CD14-positive monocyte (primary cell): ENCODE results near the gene QSOX1. TPM values are rescaled to one million over a fixed set of nuclear protein-coding genes. Genes with fewer than 3 reads are reported as not detected.

Experiments
- DNase-seq, 3 donors: peaks; one replicate each; pipeline ENCODE4 v3.0.0-alpha.2; 2011 to 2022
- H2AFZ ChIP-seq: 2 replicates; pipeline ENCODE4 v1.6.0; 2012; ENCODE audit warnings: mild to moderate bottlenecking, low read depth, low read length, inconsistent platforms; ENCODE audit not compliant: insufficient read depth, poor library complexity, severe bottlenecking
- H3K27ac ChIP-seq, 2 donors: 1 replicate in 1 of 2; 2 replicates in 1 of 2; pipeline ENCODE4 v1.5.1; 2012 to 2013; ENCODE audit warnings: low read length in 2 of 2, control low read depth in 1 of 2, inconsistent platforms in 1 of 2, low read depth in 1 of 2, mild to moderate bottlenecking in 1 of 2
- H3K27me3 ChIP-seq, 2 donors: one replicate each; pipeline versions ENCODE4 v1.6.0 to v1.6.1; 2011 to 2013; ENCODE audit warnings: low read length in 2 of 2; ENCODE audit not compliant: control insufficient read depth in 2 of 2, insufficient read depth in 2 of 2
- H3K36me3 ChIP-seq, 2 donors: replicated peaks in 1 of 2; 1 replicate in 1 of 2; 2 replicates in 1 of 2; pipeline versions ENCODE4 v1.5.1 to v1.6.1; 2012 to 2013; ENCODE audit warnings: low read length in 2 of 2, control low read depth in 1 of 2, inconsistent platforms in 1 of 2, mild to moderate bottlenecking in 1 of 2; ENCODE audit not compliant: insufficient read depth in 2 of 2, control insufficient read depth in 1 of 2
- H3K4me1 ChIP-seq, 2 donors: 1 replicate in 1 of 2; 2 replicates in 1 of 2; pipeline versions ENCODE4 v1.5.1 to v1.6.1; 2012 to 2013; ENCODE audit warnings: low read length in 2 of 2, control low read depth in 1 of 2, inconsistent platforms in 1 of 2, mild to moderate bottlenecking in 1 of 2, moderate library complexity in 1 of 2; ENCODE audit not compliant: insufficient read depth in 2 of 2, control insufficient read depth in 1 of 2
- H3K4me2 ChIP-seq: replicated peaks from 2 replicates; pipeline ENCODE3; 2012; ENCODE audit warnings: low read length, moderate library complexity, mild to moderate bottlenecking; ENCODE audit not compliant: poor library complexity, severe bottlenecking; ENCODE audit errors: extremely low read depth
- H3K4me3 ChIP-seq, 3 experiments: fragments of 200-600 bp in 1 of 3; sonication (generic) in 1 of 3; replicated peaks in 1 of 3; 1 replicate in 2 of 3; 2 replicates in 1 of 3; pipeline ENCODE4 v1.5.1; 2011 to 2013; ENCODE audit warnings: low read length in 3 of 3, mild to moderate bottlenecking in 3 of 3, control low read depth in 2 of 3, low read depth in 2 of 3, inconsistent platforms in 1 of 3, moderate library complexity in 1 of 3
- H3K79me2 ChIP-seq: 2 replicates; pipeline ENCODE4 v1.6.0; 2012; ENCODE audit warnings: mild to moderate bottlenecking, control low read depth, inconsistent platforms, low read length, moderate library complexity; ENCODE audit not compliant: insufficient read depth
- H3K9ac ChIP-seq: 2 replicates; pipeline ENCODE4 v1.6.0; 2017; ENCODE audit warnings: low read length, mild to moderate bottlenecking; ENCODE audit not compliant: insufficient read depth, poor library complexity, severe bottlenecking
- H3K9me3 ChIP-seq, 2 donors: replicated peaks in 1 of 2; 1 replicate in 1 of 2; 2 replicates in 1 of 2; pipeline versions ENCODE4 v1.5.1 to v1.6.1; 2012 to 2013; ENCODE audit warnings: low read length in 2 of 2, control low read depth in 1 of 2; ENCODE audit not compliant: control insufficient read depth in 1 of 2, insufficient read depth in 1 of 2
- H4K20me1 ChIP-seq: 2 replicates; pipeline ENCODE4 v1.6.0; 2012; ENCODE audit warnings: mild to moderate bottlenecking, low read length, control low read depth, moderate library complexity; ENCODE audit not compliant: insufficient read depth
- H3K27ac Mint-ChIP-seq, 7 donors: one replicate each; pipeline ENCODE4 v1.8.0; 2020; ENCODE audit warnings: mild to moderate bottlenecking in 7 of 7, mixed read lengths in 7 of 7, moderate library complexity in 6 of 7, inconsistent platforms in 2 of 7
- H3K27me3 Mint-ChIP-seq, 3 donors: one replicate each; pipeline ENCODE4 v1.8.0; 2021 to 2022; ENCODE audit warnings: low read depth in 3 of 3, mild to moderate bottlenecking in 3 of 3, mixed read lengths in 3 of 3, moderate library complexity in 3 of 3, inconsistent platforms in 1 of 3
- H3K36me3 Mint-ChIP-seq, 2 donors: one replicate each; pipeline ENCODE4 v1.8.0; 2020; ENCODE audit warnings: mixed read lengths in 2 of 2, inconsistent platforms in 1 of 2, mild to moderate bottlenecking in 1 of 2
- H3K4me1 Mint-ChIP-seq: one replicate; pipeline ENCODE4 v1.8.0; 2020; ENCODE audit warnings: mild to moderate bottlenecking, mixed read lengths
- H3K4me3 Mint-ChIP-seq, 2 donors: one replicate each; pipeline ENCODE4 v1.8.0; 2020; ENCODE audit warnings: mild to moderate bottlenecking in 2 of 2, mixed read lengths in 2 of 2, moderate library complexity in 1 of 2
- H3K9me3 Mint-ChIP-seq, 7 donors: one replicate each; pipeline ENCODE4 v1.8.0; 2020 to 2022; ENCODE audit warnings: mixed read lengths in 7 of 7, mild to moderate bottlenecking in 6 of 7, moderate library complexity in 6 of 7, inconsistent platforms in 2 of 7
- WGBS: methylation state at CpG from one replicate; pipeline ENCODE4 v1.1.5; 2013; ENCODE audit warnings: missing lambda C conversion rate; ENCODE audit not compliant: insufficient coverage; 5-methylcytosine and 5-hydroxymethylcytosine counted together
- intact Hi-C, 2 donors: fragments of 100-400 bp; cut with micrococcal nuclease; formaldehyde crosslinking; loops; one replicate each; pipeline versions ENCODE4 v1.15.0 to v1.15.1; 2023
- polyA plus RNA-seq, 3 donors: library from polyadenylated mRNA; depleted of rRNA in 1 of 3; unstranded in 2 of 3; stranded (reverse) in 1 of 3; fragments of 300-500 nt in 2 of 3; fragments of >200 nt in 1 of 3; fragmentation: Illumina TruSeq in 2 of 3; gene quantifications; 1 replicate in 2 of 3; 2 replicates in 1 of 3; pipeline ENCODE4 v1.2.3, GENCODE V29; 2012 to 2021
- TF ChIP-seq, protein P1 (sequence below): fragments of 200-600 bp; IDR thresholded peaks from one replicate; pipeline ENCODE4 v1.8.0; 2022; ENCODE audit warnings: antibody characterized with exemption, mild to moderate bottlenecking

Gene QSOX1
- polyA plus RNA-seq, 3 donors, result 34.5 to 86.5 (median 35.8) TPM

DNA sequence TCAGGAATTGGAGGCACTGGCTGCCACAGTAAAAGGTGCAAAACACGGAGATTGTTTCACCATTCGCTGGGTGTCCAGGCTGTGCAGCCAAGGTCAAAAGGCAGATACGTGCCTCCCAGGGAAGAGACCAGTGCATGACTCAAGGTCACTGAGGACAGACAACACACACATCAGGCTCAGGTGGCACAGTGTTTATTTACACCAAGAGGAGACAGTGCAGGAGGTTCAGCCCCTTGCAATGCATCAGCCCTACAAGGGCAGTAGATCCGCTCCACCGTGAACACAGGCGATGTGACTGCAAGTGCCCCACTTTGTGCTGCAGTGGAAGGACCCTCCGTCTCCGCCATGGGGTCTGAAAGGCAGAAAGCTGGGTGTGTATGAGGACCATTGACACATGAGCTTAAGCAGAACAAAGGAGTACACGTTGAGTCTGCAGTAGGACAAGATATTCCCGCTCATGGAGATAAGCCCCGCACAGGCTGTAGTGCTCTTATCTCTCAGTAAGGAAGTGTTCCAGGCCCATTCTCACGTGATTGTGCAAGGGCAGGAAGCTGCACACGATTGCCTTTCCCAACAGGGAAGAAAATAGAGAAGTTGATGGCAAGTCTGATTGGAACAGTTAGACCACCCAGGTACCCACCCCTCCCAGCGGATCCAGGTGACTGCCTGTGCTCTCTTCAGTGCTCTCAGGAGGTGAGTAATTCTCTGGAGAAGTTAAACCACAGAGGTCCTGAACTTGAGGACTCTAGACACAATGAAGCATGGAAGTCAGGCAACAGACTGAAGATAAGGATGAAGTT lies 37.5 kb upstream of the QSOX1 start:
- H3K4me1 ChIP-seq, result peaks cover 32 to 33% of the 10 kb centered on the region in 2 donors
- Mint-ChIP-seq H3K27me3 (peaks cover 0 to 2% (median 1%) of the 10 kb centered on the region in 3 donors), H3K4me3 (peak overlapping the region; percentile 37 to 67), H3K4me1 (peaks cover 33% of the 10 kb centered on the region), H3K36me3 (peaks cover 17 to 24% of the 10 kb centered on the region in 2 donors), H3K9me3 (peaks cover 0 to 3% (median 0%) of the 10 kb centered on the region in 7 donors), H3K27ac (peak overlapping the region; percentile 28 to 87 (median 70))
- H3K4me3 ChIP-seq, result peak overlapping the region in 1 of 3 experiments; percentile 46
- H3K79me2 ChIP-seq, result no peaks in the 10 kb centered on the region
- H3K4me2 ChIP-seq, result peak overlapping the region; percentile 55
- H3K27ac ChIP-seq, result peak overlapping the region in 1 of 2 donors; percentile 36
- H2AFZ ChIP-seq, result peak overlapping the region; percentile 57
- no peak overlapping the region for H3K9ac ChIP-seq
- WGBS, result 64% methylated on average over 10 of the region's 14 CpGs
- TF ChIP-seq, protein P1, sequence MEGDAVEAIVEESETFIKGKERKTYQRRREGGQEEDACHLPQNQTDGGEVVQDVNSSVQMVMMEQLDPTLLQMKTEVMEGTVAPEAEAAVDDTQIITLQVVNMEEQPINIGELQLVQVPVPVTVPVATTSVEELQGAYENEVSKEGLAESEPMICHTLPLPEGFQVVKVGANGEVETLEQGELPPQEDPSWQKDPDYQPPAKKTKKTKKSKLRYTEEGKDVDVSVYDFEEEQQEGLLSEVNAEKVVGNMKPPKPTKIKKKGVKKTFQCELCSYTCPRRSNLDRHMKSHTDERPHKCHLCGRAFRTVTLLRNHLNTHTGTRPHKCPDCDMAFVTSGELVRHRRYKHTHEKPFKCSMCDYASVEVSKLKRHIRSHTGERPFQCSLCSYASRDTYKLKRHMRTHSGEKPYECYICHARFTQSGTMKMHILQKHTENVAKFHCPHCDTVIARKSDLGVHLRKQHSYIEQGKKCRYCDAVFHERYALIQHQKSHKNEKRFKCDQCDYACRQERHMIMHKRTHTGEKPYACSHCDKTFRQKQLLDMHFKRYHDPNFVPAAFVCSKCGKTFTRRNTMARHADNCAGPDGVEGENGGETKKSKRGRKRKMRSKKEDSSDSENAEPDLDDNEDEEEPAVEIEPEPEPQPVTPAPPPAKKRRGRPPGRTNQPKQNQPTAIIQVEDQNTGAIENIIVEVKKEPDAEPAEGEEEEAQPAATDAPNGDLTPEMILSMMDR, result no peak
- no peaks in the 10 kb centered on the region for H3K9me3 ChIP-seq
- intact Hi-C loops, result loop anchor here (5.0 kb wide), 2 partner anchors 35 to 55 kb away; partner anchors contain the start of gene QSOX1 (in 1 of the 2)
- no peaks in the 10 kb centered on the region for H3K27me3 ChIP-seq
- peak; percentile 35 to 72 (median 67) for DNase-seq
- no peaks in the 10 kb centered on the region for H4K20me1 ChIP-seq
- peaks cover 13 to 33% of the 10 kb centered on the region in 2 donors for H3K36me3 ChIP-seq

- peaks cover 8 to 27% of the 10 kb centered on the region in 2 donors for H3K36me3 ChIP-seq
- TF ChIP-seq, protein P1, result no peak
- intact Hi-C loops, result loop anchor here (5.0 kb wide), 2 partner anchors 35 to 55 kb away; partner anchors contain the start of gene QSOX1 (in 1 of the 2)
- H3K27ac Mint-ChIP-seq, result peak overlapping the region in 5 of 7 donors; percentile 27 to 87 (median 70)
- no CpG with 5 or more reads among the region's 2 CpGs for WGBS
- peaks cover 0 to 3% (median 0%) of the 10 kb centered on the region in 7 donors for H3K9me3 Mint-ChIP-seq
- peak overlapping the region; percentile 57 for H2AFZ ChIP-seq
- H3K9me3 ChIP-seq, result no peaks in the 10 kb centered on the region
- H3K4me1 Mint-ChIP-seq, result peaks cover 33% of the 10 kb centered on the region
- peak overlapping the region; percentile 55 for H3K4me2 ChIP-seq
- H4K20me1 ChIP-seq, result no peaks in the 10 kb centered on the region
- no peak overlapping the region for H3K4me3 Mint-ChIP-seq
- H3K4me1 ChIP-seq, result peaks cover 32 to 33% of the 10 kb centered on the region in 2 donors
- H3K27ac ChIP-seq, result peak overlapping the region in 1 of 2 donors; percentile 36
- peaks cover 0 to 2% (median 1%) of the 10 kb centered on the region in 3 donors for H3K27me3 Mint-ChIP-seq
- no peaks in the 10 kb centered on the region for H3K79me2 ChIP-seq
- H3K9ac ChIP-seq, result no peak overlapping the region
- H3K4me3 ChIP-seq, result no peak overlapping the region
- no peak for DNase-seq
- peaks cover 12 to 18% of the 10 kb centered on the region in 2 donors for H3K36me3 Mint-ChIP-seq
- H3K27me3 ChIP-seq, result no peaks in the 10 kb centered on the region
Observed at GRCh38 chr1:180117764-180118116, 36.9 kb upstream of the QSOX1 start.
